Activated T-helper 2 cell treated with anti-CD3 and anti-CD28 coated beads, Interferon-gamma antibody, Interleukin-2, Interleukin-4, amounts not matched to agents 10 μg/mL and 5 μg/mL and 100 μg/mL, durations not matched to agents 14 hours and 24 hours and 36 hours (primary cell): ENCODE data around the gene SORCS1. TPM values are rescaled to one million over a fixed set of nuclear protein-coding genes. Genes with fewer than 3 reads are reported as not detected.

ENCODE experiments used
- DNase-seq: peaks from one replicate; pipeline ENCODE4 v3.0.0; 2021; ENCODE audit warnings: low spot score
- H3K27ac Mint-ChIP-seq: one replicate; pipeline ENCODE4 v1.8.0; 2021; ENCODE audit warnings: mixed read lengths
- H3K27me3 Mint-ChIP-seq: one replicate; pipeline ENCODE4 v1.8.0; 2021; ENCODE audit warnings: low read depth, mixed read lengths
- H3K36me3 Mint-ChIP-seq: one replicate; pipeline ENCODE4 v1.8.0; 2021; ENCODE audit warnings: low read depth, mixed read lengths
- H3K4me1 Mint-ChIP-seq: one replicate; pipeline ENCODE4 v1.8.0; 2021; ENCODE audit warnings: low read depth, mixed read lengths
- H3K4me3 Mint-ChIP-seq: one replicate; pipeline ENCODE4 v1.8.0; 2021; ENCODE audit warnings: low read depth, mild to moderate bottlenecking, moderate library complexity, mixed read lengths
- H3K9me3 Mint-ChIP-seq: one replicate; pipeline ENCODE4 v1.8.0; 2021; ENCODE audit warnings: mixed read lengths
- intact Hi-C: fragments of 100-400 bp; cut with micrococcal nuclease; formaldehyde crosslinking; loops from one replicate; pipeline ENCODE4 v1.15.1; 2023
- total RNA-seq: library from RNA; stranded (reverse); gene quantifications from 2 replicates; pipeline ENCODE4 v1.2.3, GENCODE V29; 2022

SORCS1 gene
- total RNA-seq, 1 donor from 2014 or later, result 0.09 TPM

- H3K4me3 Mint-ChIP-seq, result no peak overlapping the region
- DNase-seq, result no peak
- H3K36me3 Mint-ChIP-seq, result no peaks in the 10 kb centered on the region
- no peaks in the 10 kb centered on the region for H3K4me1 Mint-ChIP-seq
- intact Hi-C loops, result no loop called here
- no peaks in the 10 kb centered on the region for H3K27me3 Mint-ChIP-seq
- no peaks in the 10 kb centered on the region for H3K9me3 Mint-ChIP-seq
- no peak overlapping the region for H3K27ac Mint-ChIP-seq
Measured at GRCh38 chr10:106534441-106534840, 630.1 kb downstream of the SORCS1 start.

DNA sequence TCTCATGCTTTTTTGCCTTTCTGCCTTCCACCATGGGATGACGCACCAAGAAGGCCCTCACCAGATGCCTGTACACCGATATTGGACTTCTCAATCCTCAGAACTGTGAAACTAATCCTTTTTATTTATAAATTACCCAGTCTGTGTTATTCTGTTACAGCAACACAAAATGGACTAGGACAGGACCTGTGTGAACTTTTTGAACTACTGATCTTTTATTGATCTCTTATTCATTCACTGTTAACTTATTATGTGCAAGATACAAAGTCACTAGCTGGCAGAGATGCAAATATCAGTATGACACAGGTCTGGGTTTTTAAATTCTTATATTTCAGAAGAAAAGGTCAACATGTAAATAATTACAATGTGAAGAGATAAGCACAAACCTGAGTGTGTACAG is 635.8 kb downstream of the SORCS1 start:
- intact Hi-C loops, result no loop called here
- Mint-ChIP-seq H3K36me3 (no peaks in the 10 kb centered on the region), H3K27ac (no peak overlapping the region), H3K4me3 (no peak overlapping the region), H3K9me3 (peaks cover 3% of the 10 kb centered on the region), H3K27me3 (no peaks in the 10 kb centered on the region), H3K4me1 (no peaks in the 10 kb centered on the region)
- no peak for DNase-seq

- Mint-ChIP-seq H3K4me1 (no peaks in the 10 kb centered on the region), H3K36me3 (no peaks in the 10 kb centered on the region), H3K27ac (no peak overlapping the region), H3K27me3 (no peaks in the 10 kb centered on the region), H3K9me3 (peaks cover 3% of the 10 kb centered on the region), H3K4me3 (no peak overlapping the region)
- no peak for DNase-seq
- intact Hi-C loops, result no loop called here
Measured at GRCh38 chr10:106525835-106526234, 638.7 kb downstream of the SORCS1 start.
